K562 (cell line): ENCODE data around the gene CCNI. TPM values are rescaled to one million over a fixed set of nuclear protein-coding genes. Genes with fewer than 3 reads are reported as not detected.

Source experiments
- AFF4 ChIP-seq: sonication (generic); formaldehyde crosslinking; IDR thresholded peaks from 2 replicates; pipeline ENCODE4 v1.8.0; 2023; ENCODE audit warnings: mild to moderate bottlenecking, missing genetic modification reagents
- ARID2 ChIP-seq: fragments of 450-650 bp; IDR thresholded peaks from 2 replicates; pipeline ENCODE4 v1.6.1; 2017; ENCODE audit warnings: antibody characterized with exemption, mild to moderate bottlenecking
- CBFA2T2 ChIP-seq: fragments of 450-650 bp; conservative IDR thresholded peaks from 2 replicates; pipeline ENCODE4 v1.6.1; 2017; ENCODE audit warnings: mild to moderate bottlenecking
- CBX3 ChIP-seq, 2 experiments: IDR thresholded peaks; 1 replicate in 1 of 2; 2 replicates in 1 of 2; pipeline ENCODE4 v1.6.1; 2012; ENCODE audit warnings: inconsistent platforms in 2 of 2, low read length in 2 of 2, borderline replicate concordance in 1 of 2, control low read depth in 1 of 2
- FOXP1 ChIP-seq: sonication (generic); formaldehyde crosslinking; IDR thresholded peaks from 2 replicates; pipeline ENCODE4 v1.8.0; 2022; ENCODE audit warnings: mild to moderate bottlenecking, missing genetic modification reagents
- HDAC3 ChIP-seq: fragments of 450-650 bp; IDR thresholded peaks from 2 replicates; pipeline ENCODE4 v1.6.1; 2018; ENCODE audit warnings: borderline replicate concordance, mild to moderate bottlenecking, moderate library complexity; ENCODE audit not compliant: partially characterized antibody
- JUNB ChIP-seq: fragments of 450-650 bp; formaldehyde crosslinking; conservative IDR thresholded peaks from 2 replicates; pipeline ENCODE4 v1.4.0; 2020; ENCODE audit warnings: mild to moderate bottlenecking
- MAX ChIP-seq: sonication (generic); formaldehyde crosslinking; IDR thresholded peaks from 2 replicates; pipeline ENCODE4 v1.9.0; 2022; ENCODE audit warnings: mild to moderate bottlenecking, missing genetic modification reagents
- PHF20 ChIP-seq: fragments of 450-650 bp; IDR thresholded peaks from 2 replicates; pipeline ENCODE4 v1.6.1; 2018; ENCODE audit not compliant: partially characterized antibody
- PPARD ChIP-seq: fragments of 250-450 bp; sonication (Bioruptor Pico); IDR thresholded peaks from 2 replicates; pipeline ENCODE4 v1.8.0; 2022; ENCODE audit warnings: inconsistent platforms, mild to moderate bottlenecking, moderate library complexity
- PRDM10 ChIP-seq: fragments of 450-650 bp; IDR thresholded peaks from 2 replicates; pipeline ENCODE4 v1.6.1; 2018; ENCODE audit not compliant: partially characterized antibody
- SRSF9 ChIP-seq: fragments of 200-400 bp; formaldehyde crosslinking; IDR thresholded peaks from 2 replicates; pipeline ENCODE4 v1.6.1; 2017; ENCODE audit warnings: low read depth, low read length, borderline replicate concordance
- U2AF2 ChIP-seq: fragments of 200-400 bp; formaldehyde crosslinking; optimal IDR thresholded peaks from 2 replicates; pipeline ENCODE3; 2017; ENCODE audit warnings: low read depth, mild to moderate bottlenecking, low read length
- ZKSCAN3 ChIP-seq: fragments of 250-450 bp; sonication (Bioruptor Pico); IDR thresholded peaks from 2 replicates; pipeline ENCODE4 v1.4.0; 2020
- ZNF124 ChIP-seq: sonication (generic); formaldehyde crosslinking; IDR thresholded peaks from 2 replicates; pipeline ENCODE4 v1.8.1; 2022; ENCODE audit warnings: missing genetic modification reagents
- ZNF444 ChIP-seq: fragments of 250-450 bp; sonication (Bioruptor Pico); IDR thresholded peaks from 2 replicates; pipeline ENCODE4 v1.4.0; 2020; ENCODE audit warnings: mild to moderate bottlenecking, moderate library complexity
- ZNF586 ChIP-seq: fragments of 450-650 bp; formaldehyde crosslinking; conservative IDR thresholded peaks from 2 replicates; pipeline ENCODE4 v1.4.0; 2020; ENCODE audit warnings: mild to moderate bottlenecking, moderate library complexity
- ZNF717 ChIP-seq: fragments of 250-450 bp; sonication (Bioruptor Pico); IDR thresholded peaks from 2 replicates; pipeline ENCODE4 v1.5.0; 2021
- ZNF780A ChIP-seq: fragments of 250-450 bp; sonication (Bioruptor Pico); IDR thresholded peaks from 2 replicates; pipeline ENCODE4 v1.5.0; 2021; ENCODE audit warnings: mild to moderate bottlenecking
- ZZZ3 ChIP-seq: fragments of 450-650 bp; IDR thresholded peaks from 2 replicates; pipeline ENCODE4 v1.6.1; 2016; ENCODE audit warnings: antibody characterized with exemption, mild to moderate bottlenecking, moderate library complexity
- polyA plus RNA-seq, 8 experiments: library from polyadenylated mRNA; depleted of rRNA in 4 of 8; stranded (reverse) in 5 of 8; unstranded in 3 of 8; fragments of >200 nt; fragmentation: Nextera tagmentation in 2 of 8; fragmentation: Illumina TruSeq in 1 of 8; extraction: Ambion mirVana in 2 of 8; extraction: Trizol in 1 of 8; gene quantifications; 2 replicates each; pipeline versions ENCODE4 v1.2.1 to v1.2.3, GENCODE V29; 2011 to 2014; ENCODE audit warnings: inconsistent platforms in 1 of 8, missing spikeins in 1 of 8
- total RNA-seq, 7 experiments: library from RNA; depleted of rRNA in 6 of 7; stranded (reverse); fragments of >200 nt in 6 of 7; fragmentation: Illumina TruSeq in 2 of 7; extraction: Trizol in 2 of 7; gene quantifications; 2 replicates each; pipeline versions ENCODE4 v1.2.1 to v1.2.3, GENCODE V29; 2011 to 2021; ENCODE audit warnings: low replicate concordance in 1 of 7

CCNI gene
- total and polyA plus RNA-seq, 9 of the 15 experiments (the other 6 are each of a cell fraction or from before 2014, with no cell fraction given): 43.3 to 159 (median 98.5) TPM

GRCh38 chr4:77075869-77076799, at the start of gene CCNI (continued):
- TF ChIP-seq AFF4 (CRISPR knock-in tag) (peak; percentile 92; the same call in 1 of the 2 replicates), FOXP1 (CRISPR knock-in tag) (peak; percentile 68), MAX (peak; percentile 57), PHF20 (peak; percentile 79), ZNF717 (0 out of 2 replicates have a peak, but pooled peaks have one; percentile 25), PPARD (no peak), ZZZ3 (peak; percentile 90), ARID2 (no peak), ZNF444 (CRISPR knock-in tag) (no peak), U2AF2 (no peak), CBX3 (IDR thresholded peaks at IDR 0.05; ENCODE audit: borderline replicate concordance in 1 of 2, low read length in 2 of 2) (no peak; a peak in 1 of 3 replicates), SRSF9 (no peak), ZNF124 (no peak), HDAC3 (peak; percentile 85), CBFA2T2 (no peak), JUNB (peak; percentile 89), ZNF780A (CRISPR knock-in tag) (no peak), ZKSCAN3 (CRISPR knock-in tag) (no peak), PRDM10 (peak; percentile 72), ZNF586 (CRISPR knock-in tag) (no peak)
